Fibroblast of the conjunctiva (primary cell): ENCODE data around the gene CACNA1I.

Experiments used
- DNase-seq: peaks from one replicate; pipeline ENCODE4 v3.0.0-alpha.2; 2010; ENCODE audit warnings: low read depth

Gene CACNA1I

GRCh38 chr22:39535831-39536449 lies 34.6 kb upstream of the CACNA1I start:
- DNase-seq = no peak

- DNase-seq = no peak
Observed at GRCh38 chr22:39536711-39537110, 33.8 kb upstream of the CACNA1I start.

- no peak for DNase-seq
Observed at GRCh38 chr22:39537975-39538374, 32.6 kb upstream of the CACNA1I start.

GRCh38 chr22:39543095-39543494 lies 27.5 kb upstream of the CACNA1I start:
- DNase-seq = no peak

GRCh38 chr22:39545386-39546365 lies 24.9 kb upstream of the CACNA1I start:
- no peak for DNase-seq

GRCh38 chr22:39546889-39547586 lies 23.5 kb upstream of the CACNA1I start:
- DNase-seq = no peak

- DNase-seq = no peak
Observed at GRCh38 chr22:39547587-39547947, 23.0 kb upstream of the CACNA1I start.

GRCh38 chr22:39553429-39553828 lies 17.1 kb upstream of the CACNA1I start:
- DNase-seq = no peak

GRCh38 chr22:39554151-39554550 lies 16.4 kb upstream of the CACNA1I start:
- no peak for DNase-seq

- no peak for DNase-seq
Observed at GRCh38 chr22:39556970-39557841, 13.3 kb upstream of the CACNA1I start.

GRCh38 chr22:39558254-39558727 lies 12.3 kb upstream of the CACNA1I start:
- DNase-seq = no peak

GRCh38 chr22:39558950-39559349 lies 11.6 kb upstream of the CACNA1I start:
- DNase-seq = no peak

- no peak for DNase-seq
Observed at GRCh38 chr22:39559456-39560105, 11.0 kb upstream of the CACNA1I start.

- DNase-seq = no peak
Observed at GRCh38 chr22:39560127-39560526, 10.4 kb upstream of the CACNA1I start.

GRCh38 chr22:39562839-39563489 lies 7.6 kb upstream of the CACNA1I start:
- DNase-seq = no peak

GRCh38 chr22:39563571-39564428 lies 6.8 kb upstream of the CACNA1I start:
- no peak for DNase-seq

GRCh38 chr22:39565414-39565944 lies 5.1 kb upstream of the CACNA1I start:
- DNase-seq = no peak

- DNase-seq = no peak
Observed at GRCh38 chr22:39567135-39567946, 3.2 kb upstream of the CACNA1I start.
